GM04504 (cell line): ENCODE data around the gene C11orf52.

Experiments
- DNase-seq: peaks from one replicate; pipeline ENCODE4 v3.0.0-alpha.2; 2012; ENCODE audit warnings: low read depth

C11orf52 gene

DNA sequence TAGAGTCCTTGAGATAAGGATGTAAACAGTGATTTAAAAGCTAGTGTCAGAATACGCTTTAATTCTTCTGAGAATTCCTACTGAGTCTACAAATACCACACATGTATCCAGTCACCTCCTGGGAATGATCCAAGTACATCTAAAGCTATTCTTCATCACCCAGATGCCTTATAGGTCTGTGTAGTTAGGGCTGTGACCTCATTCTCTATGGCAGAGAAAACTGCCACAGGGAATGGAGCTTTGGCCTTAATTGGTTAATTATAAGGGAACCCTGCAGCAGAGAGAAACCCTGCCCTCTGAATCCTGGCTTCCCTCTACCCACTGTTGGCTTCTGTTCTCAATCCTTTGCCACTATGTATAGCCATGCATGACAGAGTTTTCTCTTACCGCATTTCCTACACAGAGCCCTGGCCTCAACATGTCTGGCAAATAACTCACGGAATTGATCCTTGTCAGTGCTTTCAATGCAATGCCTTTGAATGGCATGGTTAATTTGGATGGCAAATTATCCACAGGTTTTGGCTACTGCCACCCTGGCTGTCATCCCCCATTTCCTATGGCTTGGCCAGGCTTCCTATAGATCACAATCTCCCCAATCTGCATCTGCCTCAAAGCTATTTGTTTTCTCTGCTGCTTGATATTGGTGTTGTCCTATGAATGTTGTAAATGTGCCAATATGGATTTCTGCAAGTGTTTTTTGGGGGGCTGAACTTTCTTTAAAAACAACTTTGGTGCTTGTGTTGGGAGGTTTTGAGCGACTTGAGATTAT is 21.3 kb downstream of the C11orf52 start:
- peak; percentile 73 for DNase-seq

GRCh38 chr11:111941963-111942362 is 23.2 kb downstream of the C11orf52 start:
- DNase-seq: no peak

- no peak for DNase-seq
These were observed 24.1 kb downstream of the C11orf52 start for GRCh38 chr11:111942829-111943228.

DNA sequence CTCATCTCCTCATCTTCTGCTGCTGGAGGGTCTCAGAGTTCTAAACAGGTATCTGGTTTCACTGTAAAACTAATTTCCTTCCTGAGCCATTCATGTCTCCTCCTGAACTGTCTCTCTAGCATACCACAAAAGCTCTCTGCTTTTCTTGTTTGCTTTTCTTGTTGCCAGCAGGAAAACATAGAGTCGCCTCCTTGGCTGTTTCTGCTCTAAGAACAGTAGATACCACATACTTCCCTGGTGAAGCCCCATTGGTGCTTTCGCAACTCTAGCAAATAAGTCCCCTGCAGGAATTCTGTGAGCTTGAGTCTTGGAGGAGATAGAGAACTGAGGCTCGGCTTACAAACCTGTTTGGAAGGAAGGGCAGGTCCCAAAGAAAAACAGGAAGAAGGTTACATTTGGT is 25.4 kb downstream of the C11orf52 start:
- DNase-seq: peak; percentile 59

GRCh38 chr11:111944651-111945051 is 25.9 kb downstream of the C11orf52 start:
- DNase-seq: peak; percentile 63

DNA sequence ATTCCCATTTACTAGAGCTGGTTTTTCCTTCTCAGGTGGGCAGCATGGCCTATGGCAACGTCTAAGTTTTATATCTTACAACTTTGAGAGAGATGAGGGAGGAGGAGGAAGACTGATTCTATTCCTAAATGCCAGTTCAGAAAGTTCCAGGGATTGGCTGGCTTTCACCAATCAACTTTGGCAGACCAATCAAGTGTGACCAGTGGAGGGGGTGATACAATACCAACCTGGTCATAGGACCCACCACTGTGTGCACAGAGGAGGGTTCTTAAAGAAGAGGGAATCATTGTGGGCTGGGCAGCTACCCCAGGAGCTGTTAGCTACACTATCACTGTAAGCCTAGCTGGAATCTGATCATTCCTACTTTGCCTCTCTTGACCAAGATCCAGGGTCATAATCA is 26.5 kb downstream of the C11orf52 start:
- no peak for DNase-seq

GRCh38 chr11:111946499-111946898 is 27.8 kb downstream of the C11orf52 start:
- DNase-seq: no peak

GRCh38 chr11:111947143-111947542 is 28.4 kb downstream of the C11orf52 start:
- DNase-seq: no peak

- DNase-seq: no peak
These were observed 31.1 kb downstream of the C11orf52 start for GRCh38 chr11:111949519-111950426.

- DNase-seq: no peak
These were observed 32.9 kb downstream of the C11orf52 start for GRCh38 chr11:111951565-111951964.

DNA sequence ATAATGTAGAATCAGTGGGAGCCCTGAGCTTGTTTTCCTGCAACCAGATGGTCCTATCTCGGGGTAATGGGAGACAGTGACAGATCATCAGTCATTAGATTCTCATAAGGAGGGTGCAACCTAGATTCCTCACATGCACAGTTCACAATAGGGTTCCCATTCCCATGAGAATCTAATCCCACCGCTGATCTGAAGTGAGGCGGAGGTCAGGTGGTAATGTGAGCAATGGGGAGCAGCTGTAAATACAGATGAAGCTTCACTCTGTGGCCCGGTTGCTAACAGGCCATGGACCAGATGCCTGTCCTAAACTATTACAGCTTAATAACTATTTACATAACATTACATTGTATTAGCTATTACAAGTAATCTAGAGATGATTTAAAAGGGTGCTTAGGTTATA is 35.4 kb downstream of the C11orf52 start:
- no peak for DNase-seq

DNA sequence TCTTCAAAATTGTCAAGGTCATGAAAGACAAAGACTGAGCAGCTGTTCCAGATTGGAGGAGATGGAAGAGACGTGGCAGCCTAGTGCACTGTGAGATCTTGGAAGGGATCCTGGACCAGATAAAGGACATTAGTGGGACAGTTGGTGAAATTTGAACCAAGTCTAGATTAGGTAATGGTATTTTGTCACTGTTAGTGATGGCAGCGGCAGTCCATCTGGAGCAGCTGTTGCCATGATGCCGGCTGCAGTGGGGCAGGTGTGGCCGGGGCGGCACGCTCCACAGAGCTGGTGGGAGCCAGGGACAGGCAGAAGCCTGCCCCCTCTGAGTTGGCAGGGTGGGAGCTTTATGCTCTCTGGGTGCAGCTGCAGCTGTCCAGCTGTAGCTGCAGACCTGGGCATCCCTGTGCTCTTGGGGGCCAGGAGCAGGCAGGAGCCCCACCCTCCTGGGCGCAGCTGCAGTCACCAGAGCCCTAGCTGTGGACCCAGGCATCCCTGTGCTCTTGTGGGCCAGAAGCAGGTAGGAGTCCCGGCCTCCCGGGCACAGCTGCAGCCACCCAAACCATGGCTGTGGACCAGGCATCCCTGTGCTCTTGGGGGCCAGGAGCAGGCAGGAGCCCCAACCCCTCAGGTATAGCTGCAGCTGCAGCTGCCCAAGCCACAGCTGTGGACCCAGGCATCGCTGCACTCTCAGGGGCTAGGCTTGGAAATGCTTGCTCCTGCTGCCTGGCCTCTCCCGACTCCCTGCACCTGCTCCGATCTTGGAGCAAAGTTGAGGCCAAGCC is 39.1 kb downstream of the C11orf52 start:
- no peak for DNase-seq

- no peak for DNase-seq
These were observed 42.2 kb downstream of the C11orf52 start for GRCh38 chr11:111960916-111961315.

DNA sequence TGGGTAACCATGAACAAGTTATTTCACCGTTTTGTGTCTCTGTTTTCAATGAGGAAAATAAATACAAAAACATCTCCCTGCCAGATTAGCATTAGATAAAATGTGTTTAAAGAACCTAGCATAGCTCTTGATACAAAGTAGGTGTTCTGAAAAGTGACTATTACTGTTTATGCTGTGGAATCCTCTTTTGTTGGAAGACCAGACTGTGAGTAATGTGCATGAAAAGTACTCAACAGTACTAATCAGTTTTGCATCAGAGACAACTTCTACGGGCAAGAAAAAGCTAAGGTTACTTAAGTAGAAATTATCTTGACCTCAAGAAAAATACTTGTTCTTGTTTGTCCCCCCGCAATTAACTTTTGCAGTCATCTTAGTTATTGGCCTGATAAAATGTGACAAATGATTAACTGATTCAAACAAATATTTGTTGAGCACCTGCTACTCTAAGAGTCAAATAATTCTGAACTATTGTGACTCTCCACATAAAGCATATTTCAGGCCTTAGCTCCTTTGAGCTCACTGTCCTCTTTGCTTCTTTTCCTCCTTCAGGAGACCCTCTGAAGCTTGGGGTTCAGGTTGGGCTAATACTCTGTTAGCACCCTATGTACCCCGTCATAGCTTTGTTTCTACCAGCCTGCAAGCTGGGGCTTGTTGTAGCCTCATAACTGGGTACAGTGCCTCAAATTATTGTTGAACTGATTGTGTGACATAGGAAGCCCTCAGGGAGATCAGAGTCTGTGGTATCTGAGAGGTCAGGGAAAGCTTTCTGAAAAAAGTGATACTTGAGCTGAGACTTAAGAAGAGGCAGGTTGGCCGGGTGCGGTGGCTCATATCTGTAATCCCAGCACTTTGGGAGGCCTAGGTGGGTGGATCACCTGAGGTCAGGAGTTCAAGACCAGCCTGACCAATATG is 42.9 kb downstream of the C11orf52 start:
- no peak for DNase-seq

DNA sequence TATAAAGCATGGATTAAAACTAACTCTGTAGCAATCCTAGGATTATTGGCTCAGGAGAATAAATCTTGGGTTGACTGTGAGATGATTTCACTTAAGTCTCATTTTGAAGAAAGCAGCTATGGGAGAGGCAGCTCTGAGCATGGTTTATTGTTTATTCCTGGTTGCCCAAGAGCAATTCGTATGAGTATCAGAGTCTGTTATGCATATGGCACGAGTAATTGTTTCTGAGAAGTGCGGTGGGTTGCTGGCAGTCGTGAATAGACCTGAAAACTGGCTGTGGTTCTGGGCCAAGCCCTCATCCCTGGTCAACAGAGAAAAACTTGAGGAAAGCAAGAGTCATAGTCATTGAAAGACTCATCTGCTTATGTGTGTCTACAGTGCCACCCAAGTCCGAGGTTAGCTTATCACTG is 45.2 kb downstream of the C11orf52 start:
- DNase-seq: no peak

DNA sequence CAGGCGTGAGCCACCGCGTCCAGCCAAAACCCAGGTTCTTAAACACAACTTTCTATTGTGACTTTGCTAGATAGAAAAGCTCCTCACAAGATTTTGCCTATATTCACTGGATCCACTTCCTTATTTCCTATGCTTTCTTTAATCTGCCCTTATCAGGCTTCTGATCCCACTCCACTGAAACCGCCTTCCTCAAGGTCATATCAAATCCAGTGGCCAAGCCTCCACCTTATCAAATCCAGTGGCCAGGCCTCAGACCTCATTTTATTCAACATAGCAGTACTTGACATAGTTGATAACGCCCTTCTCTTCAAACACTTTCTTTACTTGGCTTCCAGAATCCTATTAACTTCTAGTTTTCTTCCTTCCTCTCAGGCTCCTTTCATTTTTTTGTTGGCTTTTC is 48.0 kb downstream of the C11orf52 start:
- no peak for DNase-seq

GRCh38 chr11:111967649-111968048 is 48.9 kb downstream of the C11orf52 start:
- no peak for DNase-seq

- DNase-seq: no peak
These were observed 50.6 kb downstream of the C11orf52 start for GRCh38 chr11:111969344-111969743.

GRCh38 chr11:111974446-111974845 is 55.7 kb downstream of the C11orf52 start:
- DNase-seq: no peak

DNA sequence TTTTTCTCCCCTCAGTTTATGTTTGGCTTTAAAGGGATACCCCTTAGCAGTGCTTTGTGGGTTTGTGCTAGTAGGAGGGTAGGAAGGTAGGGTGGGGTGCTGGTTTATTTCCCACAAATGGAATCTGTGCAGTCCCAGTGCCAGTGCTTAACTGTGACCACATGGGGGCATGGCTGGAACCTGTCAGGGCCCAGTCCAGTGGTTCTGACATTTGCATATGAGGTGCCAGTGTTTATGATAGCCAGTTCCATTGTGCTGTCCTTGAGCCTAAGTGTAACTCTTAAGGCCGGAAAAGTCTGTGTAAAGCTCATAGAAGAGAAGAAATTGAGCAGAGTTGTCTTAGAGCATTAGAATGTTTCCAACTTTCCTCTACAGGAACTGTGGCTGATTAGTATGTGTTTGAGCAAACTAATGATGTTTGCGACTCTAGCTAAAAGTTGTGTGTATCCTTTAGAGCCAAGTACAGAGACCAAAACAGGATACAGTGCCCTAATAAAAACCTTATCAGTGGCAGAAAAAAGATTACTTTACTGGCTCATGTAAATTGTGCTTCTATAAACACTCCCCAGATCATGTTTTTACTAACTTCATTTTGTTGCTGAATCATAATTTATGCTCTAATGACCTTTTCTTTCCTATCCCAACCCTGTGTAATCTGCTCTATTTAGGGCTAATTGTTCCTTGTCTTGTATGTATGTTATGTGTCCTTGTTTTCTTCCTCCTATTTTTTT is 56.5 kb downstream of the C11orf52 start:
- no peak for DNase-seq
